ENCODE results near the gene POLR3B.
"Not testable (repeated sequence)": the region's sequence is repeated elsewhere in the genome, so short reads cannot be mapped to it uniquely, and the experiment has no call there.

The POLR3B gene

DNA sequence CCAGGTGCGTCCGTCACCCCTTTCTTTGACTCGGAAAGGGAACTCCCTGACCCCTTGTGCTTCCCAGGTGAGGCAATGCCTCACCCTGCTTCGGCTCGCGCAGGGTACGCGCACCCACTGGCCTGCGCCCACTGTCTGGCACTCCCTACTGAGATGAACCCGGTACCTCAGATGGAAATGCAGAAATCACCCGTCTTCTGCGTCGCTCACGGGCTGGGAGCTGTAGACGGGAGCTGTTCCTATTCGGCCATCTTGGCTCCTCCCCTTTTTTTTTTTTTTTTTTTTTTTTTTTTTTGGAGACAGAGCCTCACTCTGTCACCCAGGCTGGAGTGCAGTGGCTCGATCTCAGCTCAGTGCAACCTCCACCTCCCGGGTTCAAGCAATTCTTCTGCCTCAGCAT, 120.1 kb downstream of the POLR3B start:
- not testable (repeated sequence) for DNase-seq

DNA sequence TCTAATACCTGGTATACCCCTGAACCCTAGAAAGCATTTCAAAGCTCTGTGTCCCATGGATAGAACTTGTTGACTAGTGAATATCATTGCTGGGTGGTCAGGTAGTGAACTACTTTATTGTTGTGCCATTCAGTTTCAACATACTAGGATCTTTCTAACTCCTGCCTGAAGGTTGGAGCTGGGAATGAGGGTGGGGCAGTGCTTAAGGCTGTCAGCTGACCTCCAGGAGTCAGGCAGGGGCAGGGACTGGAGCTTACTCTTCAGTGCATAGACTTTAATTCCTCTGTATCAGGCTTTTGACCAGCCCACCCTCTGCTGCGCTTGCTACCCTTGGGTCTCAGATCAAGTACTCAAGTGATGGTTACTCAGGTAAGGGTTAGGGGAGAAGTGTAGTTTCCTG, 122.7 kb downstream of the POLR3B start:
- DNase-seq, result no peak

DNA sequence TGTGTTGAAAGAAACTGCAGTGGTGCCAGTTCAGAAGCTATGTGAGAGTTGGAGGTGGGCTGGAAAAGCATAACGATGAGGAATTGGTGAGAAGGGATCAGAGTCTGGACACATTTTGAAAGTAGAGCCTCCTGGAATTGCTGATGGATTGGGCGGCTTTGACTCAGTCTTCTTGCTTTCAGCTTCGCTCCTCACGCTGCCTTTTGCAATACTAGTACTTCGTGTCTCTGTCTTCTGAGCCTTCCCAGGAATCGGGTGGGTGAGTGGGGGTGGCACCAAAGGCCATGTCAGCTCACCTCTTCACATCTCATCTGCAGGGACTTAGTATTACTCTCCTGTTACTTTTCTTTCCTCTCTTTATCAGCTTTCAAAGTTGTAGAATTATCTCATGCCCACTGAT, 123.7 kb downstream of the POLR3B start:
- DNase-seq, result no peak

DNA sequence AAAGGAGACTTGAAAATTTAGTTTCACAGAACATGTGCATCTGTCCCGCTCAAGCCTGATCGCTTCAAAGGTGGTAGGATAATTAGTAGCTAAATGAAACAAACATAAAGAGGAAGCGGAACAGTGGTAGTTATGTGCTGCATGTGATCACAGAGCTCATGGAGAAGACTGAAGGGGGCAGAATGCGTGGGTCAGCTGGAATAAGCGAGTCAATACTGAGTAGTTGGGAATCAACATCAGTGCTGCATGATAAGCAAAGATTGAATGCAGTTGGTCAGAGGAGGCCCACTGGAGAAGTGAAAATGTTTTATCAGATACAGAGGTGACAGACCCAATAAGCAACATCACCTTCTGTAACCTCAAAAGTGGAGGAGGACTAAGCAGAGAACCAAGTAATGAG, 130.1 kb downstream of the POLR3B start:
- no peak for DNase-seq

DNA sequence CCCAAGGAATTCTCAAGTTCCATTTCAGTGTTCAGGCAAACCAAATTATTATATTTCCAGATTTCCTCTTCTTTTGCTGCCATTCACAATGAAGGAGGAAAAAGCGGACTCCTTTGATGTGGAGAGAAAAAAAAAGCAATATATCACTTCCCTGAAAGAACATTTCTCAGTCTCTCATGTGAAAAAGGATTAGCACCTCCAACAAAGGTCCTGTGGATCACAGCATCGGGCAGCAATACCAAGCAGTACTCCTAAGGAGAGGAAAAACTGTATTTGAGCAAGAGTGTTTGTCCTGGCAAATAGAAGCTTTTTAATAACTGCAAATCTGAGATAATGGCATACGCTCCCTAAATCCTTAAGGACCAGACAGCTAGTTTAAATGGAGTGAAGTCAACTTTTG, 131.3 kb downstream of the POLR3B start:
- DNase-seq, result no peak

DNA sequence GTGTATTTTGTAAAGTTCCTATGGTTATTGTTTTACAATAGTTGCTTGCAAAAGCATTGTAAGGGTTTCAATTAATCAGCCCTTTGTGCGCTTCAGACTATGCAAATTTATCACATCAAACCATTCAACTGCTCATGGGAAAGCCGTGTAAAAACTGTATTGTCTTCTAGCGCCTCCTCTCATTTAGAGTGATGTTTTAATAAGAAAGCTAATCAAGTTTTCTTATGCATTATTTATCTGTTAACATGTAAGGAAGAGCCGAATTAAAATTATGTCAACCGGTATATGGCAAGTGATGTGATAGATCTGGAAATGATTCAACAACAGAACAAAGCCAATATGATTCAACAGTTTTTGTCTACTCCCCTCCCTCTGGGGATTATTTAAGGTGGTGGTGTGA, 132.7 kb downstream of the POLR3B start:
- no peak for DNase-seq

DNA sequence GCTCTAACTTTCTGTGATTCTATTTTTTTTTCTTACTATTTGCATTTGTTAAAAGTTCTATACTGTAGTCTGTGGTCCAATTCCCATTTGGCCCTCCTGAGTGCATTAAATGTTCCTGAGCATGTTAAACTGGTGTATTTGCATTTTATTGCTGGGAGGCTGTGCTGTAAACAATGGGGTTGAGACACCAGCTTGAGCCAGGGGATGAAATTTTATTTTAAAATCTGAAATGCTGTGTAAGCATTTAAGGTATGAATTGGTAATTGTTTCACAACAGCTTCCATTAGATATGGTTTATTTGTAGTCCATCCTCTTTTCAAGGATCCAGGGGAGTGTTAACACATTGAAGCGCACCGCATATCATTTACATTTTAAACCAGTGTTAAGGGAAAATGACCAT, 135.3 kb downstream of the POLR3B start:
- no peak for DNase-seq

DNA sequence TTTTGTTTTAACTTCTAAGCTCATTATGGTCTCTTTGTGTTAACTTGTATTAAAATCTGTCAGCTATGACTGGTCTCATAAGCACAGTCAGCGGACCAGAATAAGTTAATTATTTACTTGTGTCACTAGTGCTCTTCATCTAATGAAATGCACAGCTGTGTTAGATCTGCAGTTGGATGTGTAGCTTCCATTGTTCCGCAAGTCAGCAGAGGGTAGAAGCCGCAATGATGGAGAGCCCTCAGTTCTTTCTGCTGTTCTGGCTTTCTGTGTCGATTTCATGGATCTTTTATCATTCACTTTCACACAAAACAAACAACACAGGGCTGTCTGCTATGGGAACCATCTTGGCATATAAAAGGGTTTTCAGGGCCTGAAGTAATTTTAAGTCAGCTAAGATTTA, 136.0 kb downstream of the POLR3B start:
- DNase-seq, result peak; percentile 1

DNA sequence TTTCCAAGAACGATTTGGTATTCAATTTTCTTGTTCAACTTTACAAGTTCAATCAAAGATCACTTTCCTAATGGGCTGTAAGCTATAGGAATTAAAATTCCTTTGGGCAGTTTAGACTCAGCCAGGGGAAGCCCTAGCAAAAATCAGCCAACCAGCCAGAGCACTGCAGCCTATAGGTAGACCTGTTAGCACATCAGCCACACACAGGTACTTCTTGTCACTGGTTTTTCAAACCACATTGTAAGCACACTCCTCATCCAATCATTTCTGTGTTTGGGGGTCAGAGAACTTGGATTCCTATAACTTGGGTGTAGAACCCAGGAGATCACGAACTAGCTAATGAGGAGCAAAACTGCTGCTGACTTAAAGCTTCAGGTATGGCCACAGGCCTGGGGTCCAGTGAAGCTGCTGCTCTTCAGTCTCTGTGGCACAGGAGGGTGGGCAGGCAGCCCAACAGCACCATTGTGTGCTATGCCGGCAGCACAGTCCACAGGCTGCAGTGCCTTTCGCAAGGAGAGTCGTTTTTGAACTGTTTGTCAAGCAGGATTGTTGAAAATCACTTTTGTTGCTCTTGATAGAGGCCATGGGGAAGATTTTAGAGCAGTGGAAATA, 137.9 kb downstream of the POLR3B start:
- no peak for DNase-seq

DNA sequence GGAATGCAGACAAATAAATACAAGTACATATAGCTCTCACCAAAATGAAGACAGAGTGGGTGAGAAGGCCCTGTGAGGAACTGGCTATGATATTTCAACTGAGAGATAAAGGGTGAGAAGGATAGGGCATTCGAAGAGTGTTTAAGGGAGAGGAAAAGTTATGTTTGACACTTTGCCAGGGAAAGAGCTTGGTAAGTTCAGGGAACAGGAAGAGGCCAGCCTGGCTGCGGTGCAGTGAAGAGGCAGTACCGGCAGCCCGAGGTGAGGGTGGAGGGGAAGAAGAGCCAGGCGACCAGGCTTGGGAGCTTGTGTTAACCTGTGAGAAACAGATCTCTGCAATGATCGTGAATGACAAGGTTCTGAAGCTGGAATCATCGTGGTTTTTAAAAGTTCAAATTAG, 140.5 kb downstream of the POLR3B start:
- no peak for DNase-seq

DNA sequence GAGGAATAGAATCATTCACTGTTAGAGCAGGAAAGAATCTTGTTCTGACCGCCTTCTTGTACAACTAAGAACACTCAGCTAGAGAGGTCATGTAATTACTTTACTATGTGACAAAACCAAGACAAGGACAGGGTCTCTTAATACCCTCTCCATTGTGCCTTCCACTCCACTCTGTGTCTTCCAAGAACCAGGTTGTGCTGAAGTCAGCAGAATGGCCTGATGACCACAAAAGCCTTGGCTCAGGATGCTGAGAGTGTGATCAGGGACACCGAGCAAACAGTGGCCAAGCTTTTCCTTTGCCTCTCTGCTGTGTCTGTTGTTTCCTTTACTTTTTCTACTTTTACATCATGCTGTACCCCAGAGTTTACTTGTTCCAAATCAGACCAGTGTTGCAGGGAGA, 142.1 kb downstream of the POLR3B start:
- DNase-seq, result no peak

DNA sequence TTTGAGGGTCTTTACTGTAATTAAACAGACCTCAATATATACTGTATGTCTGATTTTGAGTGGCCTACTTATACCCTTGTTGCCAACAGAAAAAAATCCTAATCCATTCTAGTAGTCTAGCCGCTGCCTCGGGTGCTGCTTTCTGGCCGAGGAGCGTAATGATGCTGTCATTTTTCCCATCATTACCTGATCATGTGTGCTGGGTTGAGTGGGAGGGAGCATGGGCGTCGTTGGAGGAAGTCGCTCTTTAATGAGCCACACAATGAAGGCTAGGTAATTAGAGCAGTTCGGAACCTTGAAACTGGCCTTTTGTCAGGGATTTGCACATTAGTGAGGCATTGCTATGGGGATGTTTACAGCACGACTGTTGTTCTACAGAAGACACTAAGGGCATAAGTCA, 149.1 kb downstream of the POLR3B start:
- no peak for DNase-seq

DNA sequence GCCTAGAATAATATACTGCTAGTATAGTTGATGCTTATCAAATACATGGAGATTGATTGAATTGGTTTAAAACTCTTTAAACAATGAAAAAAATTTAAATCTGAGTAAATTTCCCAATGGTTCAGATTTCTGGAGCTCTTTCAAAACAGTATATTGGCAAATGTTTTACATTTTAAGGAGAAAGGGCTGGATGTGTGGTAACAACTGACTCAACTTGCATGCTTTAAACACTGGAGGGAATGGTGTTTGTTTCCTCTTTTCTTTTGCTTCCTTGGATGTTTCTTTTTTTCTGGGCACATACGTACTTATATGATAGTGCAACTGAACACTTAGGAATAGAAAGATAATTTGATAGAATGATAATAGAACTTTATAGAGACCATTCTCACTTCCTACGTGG, 151.4 kb downstream of the POLR3B start:
- no peak for DNase-seq

DNA sequence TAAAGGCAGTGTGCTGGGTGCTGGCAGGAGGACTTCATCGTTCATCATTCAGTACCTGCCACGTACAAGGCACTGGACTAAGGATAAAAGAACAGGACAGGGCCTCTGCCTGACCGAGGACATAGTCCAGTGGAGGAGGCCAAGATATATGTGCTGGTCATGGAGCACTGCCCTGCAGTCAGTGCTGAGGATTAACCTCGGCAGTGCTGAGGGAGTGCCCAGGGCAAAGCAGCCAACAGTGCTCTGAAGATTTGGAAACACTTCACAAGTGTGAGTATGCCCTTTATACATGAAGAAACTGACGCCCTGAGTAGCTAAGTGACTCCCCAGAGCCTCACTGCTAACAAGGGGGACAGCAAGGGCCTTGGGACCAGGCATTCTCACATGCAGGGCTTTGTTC, 153.8 kb downstream of the POLR3B start:
- no peak for DNase-seq

DNA sequence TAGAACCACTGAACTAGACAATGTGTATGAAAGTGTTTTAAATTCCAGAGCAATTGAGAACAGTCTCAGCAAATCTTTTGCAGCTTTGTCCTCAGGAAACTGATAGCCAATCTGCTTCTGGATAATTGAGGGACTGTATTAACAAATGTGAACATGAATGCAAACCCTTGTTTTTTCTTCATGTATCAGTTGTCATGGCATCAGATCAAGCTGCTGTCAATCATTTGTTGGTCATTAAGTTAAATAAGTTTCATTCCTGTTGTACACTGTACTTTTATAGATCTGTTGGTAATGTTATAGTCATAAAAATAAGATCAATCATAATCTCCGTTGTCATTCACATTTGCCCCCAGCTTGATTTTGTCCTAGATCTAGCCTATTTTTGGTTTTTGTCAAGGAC, 159.8 kb downstream of the POLR3B start:
- no peak for DNase-seq

DNA sequence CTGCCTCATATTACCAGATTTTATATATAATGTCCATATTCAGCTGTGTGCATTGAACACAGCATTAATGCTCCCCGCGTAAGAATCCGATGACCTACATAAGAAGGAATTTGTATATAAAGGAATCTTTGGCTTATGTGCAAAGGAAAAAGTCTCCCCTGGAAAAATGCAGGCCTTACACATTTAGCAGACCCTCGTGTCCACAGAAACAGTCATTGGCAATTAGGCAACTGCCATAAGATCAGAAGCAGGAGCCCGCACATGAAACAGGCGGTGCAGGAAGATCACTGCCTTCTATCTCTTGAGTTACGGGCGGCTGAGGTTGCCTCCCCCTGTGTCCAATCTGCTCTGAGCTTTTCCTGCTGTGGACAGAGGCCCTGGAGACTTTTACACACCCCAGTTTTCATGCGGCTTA, 162.1 kb downstream of the POLR3B start:
- no peak for DNase-seq

DNA sequence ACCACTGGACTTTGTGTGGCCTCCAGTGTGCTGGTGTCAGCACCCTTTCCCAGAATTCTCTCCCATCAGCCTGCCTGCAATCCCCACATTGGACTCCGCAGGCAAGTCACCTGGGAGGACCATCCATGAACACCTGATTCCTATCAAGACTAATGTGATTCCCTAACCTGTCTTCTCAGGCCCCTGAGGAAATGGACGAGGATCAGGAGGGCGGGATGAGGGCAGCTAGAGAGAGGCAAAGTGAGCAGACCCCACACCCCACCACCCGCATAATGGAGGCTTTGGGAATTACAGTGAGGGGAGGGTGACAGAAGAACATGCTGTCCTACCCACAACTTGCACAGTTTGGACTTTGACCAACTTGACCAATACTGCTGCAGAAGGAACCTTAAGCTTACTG, 164.4 kb downstream of the POLR3B start:
- no peak for DNase-seq

DNA sequence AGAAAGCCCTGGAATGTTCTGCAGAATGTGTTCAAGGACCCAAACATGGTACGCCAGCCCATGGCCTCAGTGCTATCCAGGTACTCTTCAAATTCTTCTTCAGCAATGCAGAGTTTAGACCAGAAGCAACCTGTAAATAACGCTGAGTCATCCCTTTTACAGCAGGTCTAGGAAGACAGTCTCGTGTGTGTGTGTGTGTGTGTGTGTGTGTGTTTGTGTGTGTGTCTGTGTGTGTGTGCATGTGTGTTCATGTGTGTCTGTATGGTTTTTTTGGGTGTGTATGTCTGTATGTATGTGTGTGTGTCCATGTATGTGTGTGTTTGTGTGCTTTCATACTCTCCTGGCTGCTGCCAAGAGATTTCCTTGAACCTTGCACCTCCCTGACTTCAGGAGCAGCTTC, 165.2 kb downstream of the POLR3B start:
- no peak for DNase-seq

DNA sequence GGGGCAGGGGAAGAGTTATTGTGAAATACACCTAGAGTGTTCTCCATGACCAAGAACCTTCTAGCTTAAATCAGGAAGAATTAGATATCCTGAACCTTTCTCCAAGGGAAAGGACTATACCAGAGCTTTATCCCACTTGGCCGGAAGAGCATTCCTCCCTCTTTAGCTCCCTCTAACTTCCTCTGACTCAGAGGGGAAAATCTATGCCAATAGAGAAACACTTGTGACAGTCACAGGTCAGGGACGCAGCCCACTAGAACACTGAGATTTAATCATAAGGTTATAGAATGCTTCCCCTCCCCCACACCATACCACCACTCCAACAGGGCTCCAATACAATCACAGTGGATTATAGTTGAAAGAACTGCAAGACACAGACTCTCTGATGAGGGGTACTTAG, 169.8 kb downstream of the POLR3B start:
- no peak for DNase-seq

DNA sequence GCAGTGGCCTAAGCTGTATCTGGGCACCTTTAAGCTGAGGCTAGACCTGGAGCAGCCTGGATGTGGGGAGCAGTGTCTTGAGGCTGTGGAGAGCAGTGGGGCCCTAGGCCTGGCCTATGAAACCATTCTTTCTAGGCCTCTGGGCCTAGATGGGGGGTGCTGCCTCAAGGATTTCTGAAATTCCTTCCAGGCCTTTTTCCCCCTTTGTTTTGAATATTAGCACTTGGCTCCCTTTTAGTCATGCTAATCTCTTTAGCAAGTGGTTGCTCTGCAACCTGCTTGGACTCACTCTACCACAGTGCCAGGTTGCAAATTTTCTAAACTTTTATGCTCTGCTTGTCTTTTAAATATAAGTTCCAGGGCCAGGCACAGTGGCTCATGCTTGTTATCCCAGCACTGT, 183.7 kb downstream of the POLR3B start:
- DNase-seq, result no peak

DNA sequence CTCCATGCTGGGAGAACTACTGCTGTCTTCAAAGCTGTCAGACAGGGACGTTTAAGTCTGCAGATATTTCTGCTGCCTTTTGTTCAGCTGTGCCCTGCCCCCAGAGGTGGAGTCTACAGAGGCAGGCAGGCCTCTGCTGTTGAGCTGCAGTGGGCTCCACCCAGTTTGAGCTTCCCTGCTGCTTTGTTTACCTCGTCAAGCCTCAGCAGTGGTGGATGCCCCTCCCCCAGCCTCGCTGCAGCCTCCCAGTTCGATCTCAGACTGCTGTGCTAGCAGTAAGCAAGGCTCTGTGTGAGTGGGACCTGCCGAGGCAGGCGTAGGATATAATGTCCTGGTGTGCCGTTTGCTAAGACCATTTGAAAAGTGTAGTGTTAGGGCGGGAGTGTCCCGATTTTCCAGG, 193.9 kb downstream of the POLR3B start:
- DNase-seq, result no peak

DNA sequence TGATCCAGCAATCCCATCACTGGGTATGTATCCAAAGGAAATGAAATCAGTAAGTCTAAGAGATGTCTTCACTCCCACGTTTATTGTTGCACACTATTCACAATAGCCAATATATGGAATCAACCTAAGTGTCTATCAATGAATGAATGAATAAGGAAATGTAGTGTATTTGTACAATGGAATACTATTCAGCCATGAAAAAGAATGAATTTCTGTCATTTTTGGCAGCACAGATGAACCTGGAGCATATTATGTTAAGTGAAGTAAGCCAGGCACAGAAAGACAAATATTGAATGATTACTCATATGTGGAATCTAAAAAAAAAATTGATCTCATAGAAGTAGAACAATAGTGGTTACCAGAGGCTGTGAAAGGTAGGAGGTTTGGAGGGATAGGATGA, 194.7 kb downstream of the POLR3B start:
- DNase-seq, result no peak

Data from NCI-H510A (cell line).